ENCODE measurements around the gene GABRB2.

GRCh38 chr5:161385027-161385426 lies 161.5 kb downstream of the GABRB2 start:
- TF ChIP-seq CTCF (IDR thresholded peaks at IDR 0.05; ENCODE audit: insufficient read depth, low read depth, low read length), result no peak
- TF ChIP-seq EZH2 (IDR thresholded peaks at IDR 0.05; ENCODE audit: insufficient read depth, low read length), result no peak

Data from astrocyte (in vitro differentiated cells and primary cell).